HL-60/S4 treated with phorbol 12-myristate 13-acetate at 8.2 ng/mL for 4 days and 3 days (cell line): ENCODE data around the gene CRACR2B.

ENCODE experiments used
- in situ Hi-C: fragments of 300-500 bp; cut with MboI; formaldehyde crosslinking; loops from 2 replicates; pipeline ENCODE4 v1.15.0; 2022; ENCODE audit warnings: low sequenced_read_pairs

Gene CRACR2B

DNA sequence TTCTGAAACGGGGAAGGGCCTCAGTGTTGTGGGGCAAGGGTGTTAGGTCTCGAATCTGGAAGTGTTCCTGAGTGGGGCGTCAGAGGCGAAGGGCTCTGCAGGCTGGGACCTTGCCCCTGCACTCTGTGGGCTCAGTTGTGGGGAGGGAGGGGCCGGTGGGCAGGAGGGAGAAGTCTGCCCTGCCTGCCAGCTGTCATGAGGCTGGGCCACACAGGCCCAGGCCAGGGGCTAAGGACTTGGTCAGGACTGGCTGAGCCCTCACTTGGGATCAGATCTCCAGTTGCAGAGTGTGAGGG is at the start of gene CRACR2B:
TSS of gene CRACR2B (plus strand) at position 23 of the 296 bp plus-strand sequence. CDS start 689 bp downstream, outside the sequence.
- in situ Hi-C loops = no loop called here

DNA sequence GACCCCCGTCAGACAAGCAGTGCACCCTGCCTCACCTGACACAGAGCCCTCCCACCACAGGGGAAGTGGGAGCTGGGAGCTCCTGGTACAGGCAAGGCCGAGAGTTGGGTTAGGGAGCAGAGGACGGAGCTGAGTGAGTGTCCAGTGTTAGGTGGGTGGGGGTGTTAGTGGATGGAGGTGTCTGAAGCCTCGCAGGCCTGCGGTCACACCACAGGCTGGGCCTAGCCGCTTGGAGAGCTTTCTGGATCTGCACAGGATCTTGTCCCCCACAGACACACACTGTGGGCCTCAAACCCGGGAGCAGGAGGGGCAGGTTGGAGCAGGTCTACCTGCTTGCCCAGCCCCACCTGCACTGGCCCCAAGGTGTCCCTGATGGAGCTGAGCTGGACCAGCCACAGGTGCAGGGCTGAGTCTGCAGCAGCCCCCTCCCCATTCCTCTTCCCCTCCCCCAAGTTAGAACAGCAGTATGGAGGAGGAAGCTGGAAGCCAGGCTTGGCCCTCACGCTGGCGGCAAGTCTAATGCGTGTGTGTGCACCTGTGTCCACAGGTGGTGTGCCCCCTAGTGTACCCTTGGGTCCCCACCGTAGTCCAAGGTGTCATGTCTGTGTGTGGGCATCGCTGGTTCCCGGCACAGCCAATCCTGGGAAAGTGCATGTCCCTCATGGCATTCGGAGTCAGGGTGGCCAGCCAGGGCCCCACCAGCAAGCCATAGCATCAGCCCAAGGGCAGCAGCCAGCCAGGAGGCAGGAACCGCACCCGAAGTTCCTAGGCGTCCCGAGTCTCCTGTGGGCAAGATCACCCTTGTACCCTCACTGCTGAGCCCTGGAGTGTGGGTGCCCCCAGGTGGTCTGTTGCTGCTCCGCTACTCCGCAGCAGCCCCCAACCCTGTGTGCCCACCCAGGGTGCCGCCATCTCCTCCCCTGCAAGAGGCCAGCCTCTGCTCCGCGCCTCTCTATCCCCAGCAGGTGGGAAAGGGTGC is 48.5 kb upstream of the CRACR2B start:
- in situ Hi-C loops = no loop called here

DNA sequence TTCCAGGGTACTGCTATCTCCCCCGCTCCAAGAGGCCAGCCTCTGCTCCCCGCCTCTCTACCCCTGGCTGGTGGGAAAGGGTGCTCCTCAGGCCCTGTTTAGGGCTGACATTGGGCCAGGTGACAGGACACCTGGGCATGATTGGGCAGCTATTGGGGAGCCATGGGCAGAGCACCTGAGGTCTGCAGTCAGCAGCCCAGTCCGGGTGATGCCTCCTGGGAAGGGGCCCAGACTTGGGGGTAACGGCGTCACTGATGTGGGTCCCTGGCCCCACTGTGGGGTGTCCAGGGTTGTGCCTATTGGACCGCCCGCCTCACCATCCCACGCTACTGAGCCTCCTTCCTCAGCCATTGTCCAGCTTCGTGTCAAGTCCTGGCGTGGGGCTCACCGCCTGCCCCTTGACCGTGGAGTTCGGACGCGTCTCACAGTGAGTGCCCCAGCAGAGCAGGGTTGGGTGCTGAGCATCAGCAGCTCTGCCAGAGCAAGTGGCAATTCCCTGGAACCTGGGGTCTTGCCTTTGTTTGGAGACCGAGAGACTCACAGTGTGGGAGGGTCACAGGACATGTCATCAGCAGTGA is 47.7 kb upstream of the CRACR2B start:
- in situ Hi-C loops = no loop called here

DNA sequence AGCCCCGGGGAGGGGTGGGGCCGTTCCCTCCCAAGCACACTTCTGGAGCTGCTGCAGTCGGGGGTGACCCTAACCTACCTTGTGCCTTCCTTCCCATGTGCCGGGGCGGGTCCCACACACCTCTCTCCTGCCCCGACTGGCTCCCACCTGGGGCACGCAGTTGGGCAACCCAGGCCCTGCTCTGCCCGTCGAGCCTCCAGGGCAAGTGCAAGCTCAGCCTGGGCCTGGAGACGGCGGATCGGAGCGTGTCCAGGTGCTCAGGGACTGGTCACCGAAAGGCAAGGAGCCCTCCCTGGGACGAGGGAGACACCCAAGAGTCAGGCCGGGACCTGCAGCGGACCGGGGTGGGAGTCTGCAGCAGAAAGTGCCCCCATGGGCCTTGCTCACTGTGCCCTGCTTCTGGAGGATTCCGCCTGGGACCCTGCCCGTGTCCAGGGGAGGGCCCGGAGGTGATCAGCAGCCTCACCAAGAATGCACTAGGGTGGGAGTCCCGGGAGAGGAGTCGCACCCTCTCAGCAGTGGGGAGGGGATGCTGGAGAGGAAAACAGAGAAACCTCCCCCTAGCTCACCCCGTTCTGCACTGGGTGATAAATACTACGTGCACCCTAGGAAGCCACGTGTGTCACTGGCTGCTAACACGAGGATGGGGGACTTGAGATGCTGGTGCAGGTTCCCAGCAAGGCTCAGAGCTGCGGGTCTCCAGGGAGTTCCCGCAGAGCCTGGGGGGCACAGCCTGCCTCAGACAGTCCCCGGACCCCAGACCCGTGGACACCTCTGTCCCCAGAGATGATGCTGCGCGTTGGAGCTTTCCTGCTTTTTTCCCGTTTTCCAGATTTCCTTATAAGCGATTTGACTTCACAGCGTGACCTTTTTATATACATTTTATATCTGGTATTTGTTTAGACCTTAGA is 45.2 kb upstream of the CRACR2B start:
- in situ Hi-C loops = no loop called here

DNA sequence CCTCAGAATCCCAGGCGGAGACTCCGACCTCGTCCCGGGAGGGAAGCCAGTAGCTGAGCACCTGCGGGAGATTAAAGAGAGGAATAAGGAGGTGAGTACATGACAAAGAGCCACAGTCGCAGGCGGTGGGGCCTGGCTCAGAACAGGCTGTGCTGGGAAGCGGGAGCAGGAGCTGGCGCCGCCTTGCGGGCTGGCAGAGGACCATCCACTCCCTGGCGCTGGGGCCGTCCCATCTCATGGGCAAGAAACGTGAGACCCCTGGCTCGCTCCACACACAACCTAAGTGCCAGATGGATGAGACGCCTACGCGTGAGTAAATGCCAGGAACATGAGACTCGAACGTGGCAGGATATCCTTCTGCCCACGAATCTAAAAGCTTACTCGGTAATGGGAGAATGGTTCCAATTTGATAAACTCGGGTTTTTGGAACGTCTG is 44.1 kb upstream of the CRACR2B start:
- in situ Hi-C loops = no loop called here

DNA sequence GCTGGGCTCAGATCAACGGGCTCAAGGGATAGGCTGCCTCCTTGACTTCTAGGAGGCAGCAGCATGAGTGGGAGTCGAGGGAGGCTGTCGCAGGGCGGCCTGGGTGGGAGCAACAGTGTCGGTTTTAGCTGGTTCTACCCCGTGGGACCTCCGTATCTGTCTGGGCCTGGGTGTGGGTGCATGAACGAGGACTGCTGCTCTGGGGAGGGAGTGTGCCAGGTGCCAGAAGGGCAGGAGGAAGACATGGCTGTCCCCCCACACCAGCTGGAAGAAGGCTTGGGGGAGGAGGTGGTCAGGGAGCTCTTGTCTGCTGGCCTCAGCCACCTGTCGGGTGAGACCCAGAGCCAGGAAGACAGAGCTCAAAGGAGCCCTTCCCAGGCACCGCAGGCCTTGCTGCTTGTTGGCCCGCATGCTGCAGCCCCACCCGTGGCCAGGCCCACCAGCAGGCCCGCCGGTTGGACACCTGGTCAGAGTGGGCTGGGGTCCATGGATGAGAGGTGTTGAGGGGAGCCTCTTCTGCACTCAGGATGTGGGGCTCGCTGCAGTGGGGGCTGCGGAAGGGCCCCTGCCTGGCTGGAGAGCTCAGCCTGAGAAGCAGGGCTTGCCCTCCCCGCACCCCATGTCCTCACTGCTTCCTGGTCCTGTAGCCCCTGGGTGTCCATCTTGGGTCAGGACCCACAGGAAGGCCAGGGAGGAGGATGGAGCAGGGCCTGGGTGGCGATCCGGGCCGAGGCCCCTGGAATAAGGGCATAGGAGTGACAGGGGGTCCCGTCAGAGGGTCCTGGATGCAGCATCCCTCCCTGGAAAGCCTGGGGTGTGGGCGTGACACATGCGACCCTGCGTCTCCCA is 41.3 kb upstream of the CRACR2B start:
- in situ Hi-C loops = no loop called here

DNA sequence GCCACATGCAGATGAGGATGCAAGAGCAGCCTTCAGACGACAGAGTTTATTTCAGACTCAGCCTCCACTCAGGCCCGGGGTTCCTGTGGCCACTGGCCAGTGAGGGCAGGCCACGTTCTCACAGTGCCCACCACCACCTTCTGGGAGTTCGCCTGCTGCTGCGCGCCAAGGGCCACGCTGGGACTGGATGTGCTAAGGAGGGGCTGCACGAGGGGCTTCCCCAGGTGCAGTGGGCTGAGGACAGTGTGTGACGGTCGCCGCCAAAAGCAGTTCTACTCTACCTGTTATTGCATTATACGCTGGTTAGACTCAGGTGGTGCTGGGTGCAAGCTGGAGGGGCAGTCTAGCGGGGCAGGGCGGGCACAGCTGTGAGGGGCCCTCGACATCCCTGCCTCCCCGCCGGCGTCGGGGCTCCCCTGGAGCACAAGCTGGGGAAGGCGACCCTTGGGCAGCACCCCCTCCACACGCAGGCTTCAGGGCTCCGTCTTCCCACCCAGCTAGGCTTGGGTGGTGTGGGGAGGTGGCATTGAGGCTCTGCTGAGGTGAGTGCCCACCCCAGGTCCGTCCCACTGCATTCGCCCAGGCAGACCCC is 40.5 kb upstream of the CRACR2B start:
- in situ Hi-C loops = no loop called here

DNA sequence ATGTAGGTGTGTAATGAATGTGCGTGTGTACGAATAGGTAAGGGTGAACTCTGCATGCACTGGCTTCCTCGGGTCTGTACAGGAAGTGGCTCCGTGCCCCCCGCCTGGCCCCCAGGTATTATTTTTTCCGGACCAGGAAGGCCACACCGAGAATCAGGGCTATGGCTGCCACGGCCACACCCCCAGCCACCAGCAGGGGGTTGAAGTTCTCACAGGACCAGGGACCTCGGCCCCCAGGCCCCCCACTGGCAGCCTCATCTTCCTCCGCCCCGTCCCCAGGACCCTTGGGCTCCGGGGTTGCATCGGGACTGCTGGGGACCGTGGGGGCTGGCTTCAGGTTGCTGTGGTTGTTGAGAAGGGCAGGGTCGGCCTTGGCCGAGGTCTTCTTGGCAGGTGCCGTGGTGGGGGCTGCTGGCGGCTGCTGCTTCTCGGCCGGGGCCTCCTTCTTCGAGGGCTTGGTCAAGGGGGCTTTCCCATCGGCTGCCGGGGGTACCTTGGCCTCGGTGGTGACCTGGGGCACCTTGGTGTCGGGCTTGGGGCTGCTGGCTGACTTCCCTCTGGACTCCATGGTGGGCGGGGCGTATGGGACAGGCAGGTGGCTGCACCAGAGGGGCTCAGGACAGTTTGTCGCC is 39.6 kb upstream of the CRACR2B start:
- in situ Hi-C loops = no loop called here

DNA sequence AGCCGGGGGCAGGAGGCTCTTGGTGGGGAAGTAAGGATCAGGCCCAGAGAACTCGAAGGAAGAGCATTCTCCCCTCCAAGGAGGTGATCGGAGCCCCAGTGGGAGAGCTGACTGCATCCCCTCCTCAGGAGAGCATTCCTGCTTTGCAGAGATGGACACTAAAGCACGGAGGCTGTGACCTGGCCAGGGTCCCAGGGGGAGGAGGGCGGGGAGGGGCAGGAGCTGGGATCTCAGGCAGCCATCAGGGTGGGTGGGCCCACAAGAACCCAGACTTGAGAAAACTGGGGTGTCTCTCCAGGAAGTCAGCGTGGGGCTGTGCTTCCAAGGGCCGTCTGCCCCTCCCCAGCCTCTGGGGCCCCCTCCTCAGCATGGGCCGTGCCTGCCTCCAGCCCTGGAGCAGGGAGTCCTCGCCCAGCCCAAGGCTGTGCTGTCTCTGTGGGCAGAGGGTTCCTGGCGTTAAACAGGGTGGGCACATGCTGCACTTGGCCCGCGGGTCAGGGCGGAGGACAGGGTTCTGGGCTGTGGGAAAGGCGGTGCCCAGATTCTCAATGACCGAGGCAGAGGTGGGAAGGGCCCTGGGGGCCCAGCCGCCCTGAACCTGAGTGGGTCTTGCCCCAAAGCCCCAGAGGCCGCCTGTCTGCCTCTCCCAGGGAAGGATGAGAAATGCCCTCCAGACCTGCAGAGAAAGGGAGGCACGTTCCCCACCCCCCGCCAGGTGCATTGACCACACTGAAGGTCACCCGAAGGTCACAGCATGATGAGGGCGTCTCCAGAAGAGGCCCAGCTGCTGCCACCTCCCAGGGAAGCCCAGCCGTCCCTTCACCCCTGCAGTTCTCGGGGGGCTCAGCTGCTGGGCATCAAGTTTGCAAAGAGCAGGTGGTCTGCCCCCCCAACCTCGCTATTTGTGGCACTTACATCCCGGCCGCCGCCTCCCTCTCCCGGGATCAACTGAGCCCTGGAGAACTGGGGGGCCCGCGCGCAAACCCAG is 38.5 kb upstream of the CRACR2B start:
- in situ Hi-C loops = no loop called here

DNA sequence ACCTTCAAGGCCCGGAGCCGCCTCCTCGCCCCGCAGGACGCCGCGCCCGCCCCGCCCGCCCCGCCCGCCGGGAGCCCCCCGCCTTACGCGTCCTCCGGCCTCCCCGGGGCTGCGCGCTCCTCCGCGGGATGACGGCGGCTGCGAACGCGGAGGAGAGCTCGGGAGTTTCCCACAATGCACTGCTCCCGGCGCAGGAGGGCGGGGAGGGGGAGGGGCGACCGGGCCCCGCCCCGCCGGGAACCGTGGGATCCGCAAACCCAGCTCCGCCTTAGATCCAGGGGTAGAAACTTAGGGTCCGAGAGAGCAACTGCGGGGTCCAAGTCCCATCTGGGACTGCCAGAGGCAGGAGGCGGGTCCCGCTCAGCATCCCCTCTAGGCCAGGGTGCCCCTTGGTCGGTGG is 37.8 kb upstream of the CRACR2B start, which contains the start of gene CEND1:
TSS of gene CEND1 (minus strand) at position 148 of the 400 bp plus-strand sequence. CDS start 1,514 bp downstream, outside the sequence.
- in situ Hi-C loops = no loop called here

DNA sequence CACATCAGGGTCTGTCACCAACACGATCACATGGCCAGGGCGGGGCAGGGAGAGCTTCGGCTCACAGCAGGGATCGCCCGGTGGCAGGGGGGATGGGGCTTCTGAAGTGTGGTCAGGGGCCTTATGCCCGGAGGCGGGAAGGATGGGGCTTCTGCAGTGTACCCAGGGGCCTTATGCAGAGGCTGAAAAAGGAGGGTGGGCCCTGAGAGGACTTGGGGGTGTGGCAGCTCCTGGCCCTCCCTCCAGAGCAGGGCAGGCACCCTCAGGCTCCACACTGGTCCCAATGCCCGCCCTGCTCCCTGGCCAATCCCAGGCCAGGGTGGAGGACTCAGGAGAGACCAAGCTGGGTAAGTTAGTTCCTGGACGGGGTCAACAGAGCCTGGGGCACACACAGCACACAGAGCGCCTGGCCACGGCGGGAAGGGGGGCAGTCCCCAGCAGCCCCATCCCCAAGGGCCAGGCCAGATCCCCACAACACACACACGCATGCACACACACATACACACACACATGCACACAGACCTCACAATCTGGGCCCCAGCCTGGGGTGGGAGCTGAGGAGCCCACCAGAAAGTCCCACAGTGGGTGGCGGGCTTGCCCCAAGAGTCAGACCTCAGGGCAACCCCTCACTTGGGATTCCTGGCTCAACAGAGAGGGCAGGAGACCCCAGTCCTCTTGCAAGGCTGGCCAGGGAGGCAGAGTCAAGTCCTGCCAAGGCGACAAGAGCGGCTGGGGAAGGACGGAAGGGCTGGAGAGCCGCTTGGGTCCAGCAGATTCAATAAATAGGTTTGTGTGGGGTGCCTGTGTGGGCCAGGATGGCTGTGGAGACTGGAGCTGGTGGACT is 36.8 kb upstream of the CRACR2B start:
- in situ Hi-C loops = no loop called here

DNA sequence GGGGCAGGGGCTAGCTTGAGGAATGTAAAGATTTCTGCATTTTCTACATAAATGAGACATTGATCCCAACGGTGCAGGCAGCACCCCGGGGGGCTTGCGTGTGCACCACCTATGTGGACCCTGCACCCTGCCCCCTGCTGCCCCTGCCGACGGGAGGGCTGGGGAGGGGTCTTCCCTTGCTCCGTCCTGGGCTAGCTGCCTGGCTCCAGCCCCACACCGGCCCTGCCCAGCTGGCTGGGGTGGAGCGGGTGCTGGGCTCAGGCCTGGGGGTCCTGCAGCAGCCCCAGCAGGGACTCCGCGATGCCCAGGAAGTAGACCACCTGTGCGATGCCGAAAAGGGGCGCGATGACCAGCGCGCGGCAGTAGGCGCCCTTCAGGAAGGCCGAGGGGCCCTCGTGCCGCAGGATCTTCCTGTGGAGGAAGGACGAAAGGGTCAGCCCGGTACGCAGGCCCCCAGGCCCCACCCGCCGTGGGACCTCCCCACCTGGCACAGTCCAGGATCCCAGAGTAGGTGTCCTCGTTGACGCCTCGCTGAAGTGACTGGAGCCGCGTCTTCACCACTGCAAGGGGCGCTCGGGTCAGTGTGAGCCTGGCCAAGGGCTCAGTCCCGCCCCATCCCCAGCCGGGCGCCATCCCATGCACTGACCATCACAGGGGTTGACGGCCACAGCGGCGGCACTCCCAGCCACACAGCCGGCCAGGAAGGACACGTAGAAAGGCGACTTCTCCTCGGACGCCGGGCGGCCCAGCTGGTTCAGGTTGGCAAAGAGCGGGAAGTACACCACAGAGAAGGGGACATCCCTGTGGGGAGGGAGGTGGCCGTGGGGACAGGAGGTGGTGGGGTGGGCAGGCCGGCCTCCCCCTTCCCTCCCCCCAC is 35.8 kb upstream of the CRACR2B start:
- in situ Hi-C loops = no loop called here

DNA sequence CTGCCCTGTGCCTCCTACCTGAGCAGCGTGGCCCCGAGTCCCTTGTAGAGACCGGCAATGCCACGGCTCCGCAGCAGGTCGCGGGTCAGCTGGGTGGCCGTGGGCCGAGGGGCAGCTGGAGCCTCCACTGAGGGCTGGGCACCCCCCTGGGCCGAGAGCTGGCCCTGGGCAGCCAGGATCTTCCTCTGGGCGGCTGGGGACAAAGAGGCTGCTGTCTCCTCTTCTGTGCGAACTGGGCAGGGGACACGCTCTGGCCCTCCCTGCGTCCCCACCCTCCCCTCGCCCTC is 35.2 kb upstream of the CRACR2B start:
- in situ Hi-C loops = no loop called here

DNA sequence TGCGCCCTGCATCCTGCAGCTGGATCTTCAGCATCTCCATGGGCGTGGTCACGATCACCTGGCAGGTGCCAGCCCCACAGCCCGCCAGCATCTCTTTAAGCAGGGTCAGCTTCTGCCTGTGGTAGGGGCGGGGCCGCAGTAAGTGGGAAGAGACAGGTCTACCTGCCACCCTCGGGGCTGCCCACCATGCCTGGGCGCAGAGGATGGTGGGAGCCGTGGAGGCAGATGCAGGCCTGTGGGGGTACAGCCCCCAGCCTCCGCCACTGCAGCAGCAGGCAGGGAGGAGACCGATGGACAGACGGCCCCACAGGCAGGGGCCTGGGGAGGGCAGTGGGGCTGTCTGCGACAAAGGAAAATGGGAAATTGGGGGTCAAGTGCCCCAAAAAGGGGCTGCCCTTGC is 34.8 kb upstream of the CRACR2B start:
- in situ Hi-C loops = no loop called here

DNA sequence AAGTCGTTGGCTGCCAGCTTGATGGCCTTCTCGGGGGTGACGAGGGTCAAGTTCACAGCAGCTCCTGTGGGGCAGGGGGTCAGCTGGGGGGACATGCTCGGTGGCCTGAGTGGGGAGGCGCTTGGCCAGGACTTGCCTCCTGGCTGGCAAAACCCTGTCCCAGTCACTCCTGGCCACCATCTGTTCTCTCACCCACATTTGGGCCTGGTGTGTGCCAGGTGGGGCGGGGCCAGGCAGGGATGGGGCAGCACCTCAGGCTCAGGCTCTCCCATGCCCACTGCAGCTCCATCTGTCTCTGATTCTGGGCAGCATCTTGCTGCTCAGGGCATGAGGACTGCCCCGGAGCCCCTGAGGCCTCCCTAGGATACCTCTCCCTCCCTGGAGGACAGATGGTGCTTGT is 34.2 kb upstream of the CRACR2B start:
- in situ Hi-C loops = no loop called here

DNA sequence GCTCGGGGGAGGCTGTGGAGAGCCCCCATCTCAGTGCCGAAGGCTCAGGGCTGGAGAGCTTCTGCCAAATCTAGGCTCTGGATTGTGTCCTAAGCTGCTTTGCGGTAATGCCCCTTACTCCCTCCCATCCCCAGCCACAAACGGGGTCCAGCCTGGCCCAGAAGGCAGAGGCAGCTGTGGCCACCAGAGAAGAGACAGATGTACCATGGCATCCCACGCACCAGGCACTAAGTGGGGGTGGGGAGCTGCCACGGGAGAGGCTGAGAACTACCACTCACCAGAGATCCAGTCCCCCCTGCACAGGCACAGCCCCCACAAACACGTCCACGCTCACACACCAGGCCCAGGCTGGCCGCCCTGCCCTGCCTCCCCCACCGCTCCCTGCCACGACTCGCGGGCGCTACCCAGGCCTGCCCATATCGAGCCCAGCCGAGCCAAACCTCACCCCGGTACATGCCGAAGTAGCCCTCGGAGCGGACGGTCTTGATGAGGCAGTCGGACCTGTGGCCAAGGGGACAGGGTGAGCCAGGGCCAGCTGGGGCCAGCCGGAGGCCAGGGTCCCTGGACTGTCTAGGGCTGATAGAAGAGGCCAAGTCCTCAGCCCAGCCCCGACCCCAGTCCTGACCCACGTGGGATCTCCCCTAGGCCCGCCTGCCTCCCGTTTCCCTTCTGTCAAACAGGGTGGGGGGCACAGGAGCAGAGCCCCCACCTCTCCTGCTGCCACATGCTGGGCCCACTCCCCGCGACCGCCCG is 33.5 kb upstream of the CRACR2B start:
- in situ Hi-C loops = no loop called here
